ENCODE data around the gene ADAM22.

- TF ChIP-seq MAZ (IDR thresholded peaks at IDR 0.05; ENCODE audit: borderline replicate concordance, low read depth, low read length), result no peak
- TF ChIP-seq CHD2 (IDR thresholded peaks at IDR 0.05; ENCODE audit: low read length, partially characterized antibody), result no peak
- no peak for TF ChIP-seq CTCF (IDR thresholded peaks at IDR 0.05)
- no peak for TF ChIP-seq USF2 (IDR thresholded peaks at IDR 0.05)
- no peak for TF ChIP-seq HDAC2 (IDR thresholded peaks at IDR 0.05)
- TF ChIP-seq ZFP36 (IDR thresholded peaks at IDR 0.05; ENCODE audit: borderline replicate concordance, partially characterized antibody), result no peak
- TF ChIP-seq BHLHE40 (IDR thresholded peaks at IDR 0.05; ENCODE audit: low read depth, low read length), result no peak
- TF ChIP-seq HOXA7 (CRISPR knock-in tag; IDR thresholded peaks at IDR 0.05), result no peak
- TF ChIP-seq POLR2A (IDR thresholded peaks at IDR 0.05; ENCODE audit: low read length), result no peak
- TF ChIP-seq FOSL2 (IDR thresholded peaks at IDR 0.05), result no peak
- TF ChIP-seq FOSL2 (CRISPR knock-in tag; IDR thresholded peaks at IDR 0.05), result no peak
- TF ChIP-seq SMC3 (IDR thresholded peaks at IDR 0.05), result no peak
Measured at GRCh38 chr7:88073626-88074025, 139.6 kb downstream of the ADAM22 start.

Measured in A549 (cell line).